Keratinocyte (primary cell): Measurements from ENCODE around the gene ARID5B. TPM values are rescaled to one million over a fixed set of nuclear protein-coding genes. Genes with fewer than 3 reads are reported as not detected.

Experiments used
- DNase-seq: peaks from one replicate; pipeline ENCODE4 v3.0.0-alpha.2; 2011; ENCODE audit warnings: low read depth, missing footprints, low spot score
- FAIRE-seq: peaks from 2 replicates; lab custom pipeline; 2011; peaks lifted over from hg19 to GRCh38; lab: Jason Lieb, UNC
- H2AFZ ChIP-seq: 2 replicates; pipeline ENCODE4 v1.6.0; 2012; ENCODE audit warnings: low read length, control low read depth, inconsistent platforms; ENCODE audit not compliant: control insufficient read depth
- H3K27ac ChIP-seq: 2 replicates; pipeline ENCODE4 v1.5.1; 2011; ENCODE audit warnings: low read length; ENCODE audit not compliant: control insufficient read depth, insufficient read depth
- H3K27me3 ChIP-seq: 3 replicates; pipeline ENCODE4 v1.6.0; 2011; ENCODE audit warnings: low read length; ENCODE audit not compliant: control insufficient read depth, insufficient read depth; ENCODE audit errors: extremely low read depth
- H3K36me3 ChIP-seq, 2 experiments: 2 replicates in 1 of 2; 3 replicates in 1 of 2; pipeline ENCODE4 v1.5.1; 2011; ENCODE audit warnings: low read length in 2 of 2, mild to moderate bottlenecking in 1 of 2; ENCODE audit not compliant: control insufficient read depth in 2 of 2, insufficient read depth in 2 of 2; ENCODE audit errors: extremely low read depth in 1 of 2
- H3K4me1 ChIP-seq: 3 replicates; pipeline ENCODE4 v1.5.1; 2011; ENCODE audit warnings: low read length; ENCODE audit not compliant: control insufficient read depth, insufficient read depth; ENCODE audit errors: extremely low read depth
- H3K4me2 ChIP-seq: 3 replicates; pipeline ENCODE4 v1.6.0; 2011; ENCODE audit warnings: low read depth, low read length; ENCODE audit not compliant: control insufficient read depth, insufficient read depth; ENCODE audit errors: extremely low read depth
- H3K4me3 ChIP-seq, 3 experiments: fragments of 200-600 bp in 1 of 3; sonication (generic) in 1 of 3; 2 replicates in 2 of 3; 3 replicates in 1 of 3; pipeline ENCODE4 v1.5.1; 2011 to 2016; ENCODE audit warnings: low read length in 3 of 3, mild to moderate bottlenecking in 3 of 3, control low read depth in 2 of 3, inconsistent platforms in 1 of 3, low read depth in 1 of 3, mixed read lengths in 1 of 3, mixed run types in 1 of 3, moderate library complexity in 1 of 3; ENCODE audit not compliant: control insufficient read depth in 2 of 3, insufficient read depth in 2 of 3; ENCODE audit errors: extremely low read depth in 1 of 3
- H3K79me2 ChIP-seq: 2 replicates; pipeline ENCODE4 v1.6.0; 2012; ENCODE audit warnings: low read length; ENCODE audit not compliant: control insufficient read depth, insufficient read depth
- H3K9ac ChIP-seq: 3 replicates; pipeline ENCODE4 v1.6.0; 2011; ENCODE audit warnings: low read length; ENCODE audit not compliant: control insufficient read depth, insufficient read depth; ENCODE audit errors: extremely low read depth
- H3K9me1 ChIP-seq: 3 replicates; pipeline ENCODE4 v1.6.0; 2011; ENCODE audit warnings: low read length; ENCODE audit not compliant: control insufficient read depth, insufficient read depth; ENCODE audit errors: extremely low read depth
- H3K9me3 ChIP-seq: 2 replicates; pipeline ENCODE4 v1.5.1; 2012; ENCODE audit warnings: low read depth, low read length; ENCODE audit not compliant: control insufficient read depth
- H4K20me1 ChIP-seq: 3 replicates; pipeline ENCODE4 v1.6.0; 2011; ENCODE audit warnings: low read length; ENCODE audit not compliant: control insufficient read depth, insufficient read depth; ENCODE audit errors: extremely low read depth
- EZH2 ChIP-seq: IDR thresholded peaks from one replicate; pipeline ENCODE4 v1.6.1; 2012; ENCODE audit warnings: inconsistent platforms, mild to moderate bottlenecking, low read length, moderate library complexity
- dilution Hi-C: fragments of 300-500 bp; cut with MboI; formaldehyde crosslinking; loops from one replicate; pipeline ENCODE4 v1.7.0; 2020; ENCODE audit warnings: low sequenced_read_pairs; ENCODE audit not compliant: extremely low pct_ligation_motif_present
- polyA plus RNA-seq, 5 experiments: library from polyadenylated mRNA; depleted of rRNA in 3 of 5; stranded (reverse) in 3 of 5; stranded (forward) in 1 of 5; unstranded in 1 of 5; fragments of >200 nt; gene quantifications; 1 replicate in 1 of 5; 2 replicates in 3 of 5; 3 replicates in 1 of 5; pipeline versions ENCODE4 v1.2.1 to v1.2.3, GENCODE V29; 2011 to 2012; ENCODE audit warnings: missing spikeins in 2 of 5, low read depth in 1 of 5, low replicate concordance in 1 of 5
- TF ChIP-seq, protein P1 (sequence below), 3 experiments: IDR thresholded peaks in 1 of 3; conservative IDR thresholded peaks in 1 of 3; optimal IDR thresholded peaks in 1 of 3; 2 replicates in 2 of 3; 3 replicates in 1 of 3; pipeline versions ENCODE3 to v1.5.1; 2011; ENCODE audit warnings: low read length in 3 of 3, mild to moderate bottlenecking in 3 of 3, moderate library complexity in 2 of 3, control low read depth in 1 of 3, inconsistent platforms in 1 of 3; ENCODE audit not compliant: insufficient read depth in 2 of 3; ENCODE audit errors: extremely low read depth in 1 of 3

The ARID5B gene
- polyA plus RNA-seq, 1 donor (not counting 4 experiments of a cell fraction or from before 2014, with no cell fraction given): 7.0 TPM

DNA sequence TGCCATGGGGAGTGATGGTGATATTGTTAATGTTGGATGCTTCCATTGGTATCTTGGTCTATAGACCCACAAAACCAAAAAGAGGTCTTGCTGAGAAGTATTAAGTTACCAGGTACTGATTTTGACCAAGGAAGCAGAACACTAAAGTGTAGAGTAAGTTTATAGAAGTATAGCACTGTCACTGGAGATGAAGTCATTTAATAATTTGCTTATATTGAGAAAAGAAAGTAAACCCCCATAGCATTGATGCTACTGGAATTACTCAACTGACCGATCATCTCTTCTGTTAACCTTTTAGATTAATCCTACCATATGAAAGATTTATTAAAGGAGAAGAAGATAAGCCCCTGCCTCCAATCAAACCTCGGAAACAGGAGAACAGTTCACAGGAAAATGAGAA is 183.9 kb downstream of the ARID5B start:
- DNase-seq (no peak), FAIRE-seq (no peak)
- Histone ChIP-seq H3K27ac (peak overlapping the region; percentile 91), H3K4me2 (no peak overlapping the region), H3K9me1 (no peaks in the 10 kb centered on the region), H3K9me3 (no peaks in the 10 kb centered on the region), H4K20me1 (no peaks in the 10 kb centered on the region), H2AFZ (no peak overlapping the region), H3K9ac (no peak overlapping the region), H3K27me3 (no peaks in the 10 kb centered on the region), H3K4me3 (no peak overlapping the region), H3K36me3 (peaks cover 5 to 10% of the 10 kb centered on the region in 2 experiments), H3K4me1 (peaks cover 33% of the 10 kb centered on the region), H3K79me2 (peaks cover 6% of the 10 kb centered on the region)
- TF ChIP-seq, protein P1, sequence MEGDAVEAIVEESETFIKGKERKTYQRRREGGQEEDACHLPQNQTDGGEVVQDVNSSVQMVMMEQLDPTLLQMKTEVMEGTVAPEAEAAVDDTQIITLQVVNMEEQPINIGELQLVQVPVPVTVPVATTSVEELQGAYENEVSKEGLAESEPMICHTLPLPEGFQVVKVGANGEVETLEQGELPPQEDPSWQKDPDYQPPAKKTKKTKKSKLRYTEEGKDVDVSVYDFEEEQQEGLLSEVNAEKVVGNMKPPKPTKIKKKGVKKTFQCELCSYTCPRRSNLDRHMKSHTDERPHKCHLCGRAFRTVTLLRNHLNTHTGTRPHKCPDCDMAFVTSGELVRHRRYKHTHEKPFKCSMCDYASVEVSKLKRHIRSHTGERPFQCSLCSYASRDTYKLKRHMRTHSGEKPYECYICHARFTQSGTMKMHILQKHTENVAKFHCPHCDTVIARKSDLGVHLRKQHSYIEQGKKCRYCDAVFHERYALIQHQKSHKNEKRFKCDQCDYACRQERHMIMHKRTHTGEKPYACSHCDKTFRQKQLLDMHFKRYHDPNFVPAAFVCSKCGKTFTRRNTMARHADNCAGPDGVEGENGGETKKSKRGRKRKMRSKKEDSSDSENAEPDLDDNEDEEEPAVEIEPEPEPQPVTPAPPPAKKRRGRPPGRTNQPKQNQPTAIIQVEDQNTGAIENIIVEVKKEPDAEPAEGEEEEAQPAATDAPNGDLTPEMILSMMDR (optimal IDR thresholded peaks at IDR 0.05 in 1 of 3, IDR thresholded peaks at IDR 0.05 in 1 of 3, conservative IDR thresholded peaks at IDR 0.05 in 1 of 3; ENCODE audit: extremely low read depth in 1 of 3, insufficient read depth in 2 of 3, low read length in 3 of 3): no peak
- no peak for TF ChIP-seq EZH2
- dilution Hi-C loops: no loop called here

DNA sequence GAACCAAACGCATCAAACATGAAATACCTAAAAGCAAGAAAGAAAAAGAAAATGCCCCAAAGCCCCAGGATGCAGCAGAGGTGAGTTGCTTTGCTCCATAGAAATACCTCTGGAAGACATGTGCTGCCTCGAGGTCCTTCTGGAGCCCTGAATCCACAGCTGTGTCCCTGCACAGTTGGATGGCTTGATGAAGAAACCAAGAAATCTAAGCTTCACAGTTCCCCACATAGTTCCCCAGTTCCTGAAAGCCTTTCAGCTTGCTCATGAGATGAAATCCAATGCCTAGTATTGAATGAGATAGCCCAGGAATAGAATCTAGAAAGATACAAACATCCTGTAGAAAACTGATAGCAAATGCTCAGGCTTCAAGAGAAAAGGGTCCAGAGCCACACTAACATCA is 184.3 kb downstream of the ARID5B start:
- Histone ChIP-seq H3K9ac (no peak overlapping the region), H3K4me1 (peaks cover 33% of the 10 kb centered on the region), H3K4me2 (no peak overlapping the region), H3K27ac (no peak overlapping the region), H3K4me3 (no peak overlapping the region), H3K27me3 (no peaks in the 10 kb centered on the region), H2AFZ (no peak overlapping the region), H3K36me3 (peaks cover 6 to 10% of the 10 kb centered on the region in 2 experiments), H3K9me3 (no peaks in the 10 kb centered on the region), H3K79me2 (peaks cover 6% of the 10 kb centered on the region), H4K20me1 (no peaks in the 10 kb centered on the region), H3K9me1 (no peaks in the 10 kb centered on the region)
- no peak for FAIRE-seq
- dilution Hi-C loops: no loop called here
- TF ChIP-seq, protein P1 (optimal IDR thresholded peaks at IDR 0.05 in 1 of 3, IDR thresholded peaks at IDR 0.05 in 1 of 3, conservative IDR thresholded peaks at IDR 0.05 in 1 of 3; ENCODE audit: extremely low read depth in 1 of 3, insufficient read depth in 2 of 3, low read length in 3 of 3): no peak
- TF ChIP-seq EZH2: no peak
- no peak for DNase-seq
